Midbrain (tissue), 1 donor: ENCODE measurements around the gene FANCI.

Source experiments
- DNase-seq: peaks from one replicate; lab custom pipeline; 2025; lab: John Stamatoyannopoulos, UW

The FANCI gene

DNA sequence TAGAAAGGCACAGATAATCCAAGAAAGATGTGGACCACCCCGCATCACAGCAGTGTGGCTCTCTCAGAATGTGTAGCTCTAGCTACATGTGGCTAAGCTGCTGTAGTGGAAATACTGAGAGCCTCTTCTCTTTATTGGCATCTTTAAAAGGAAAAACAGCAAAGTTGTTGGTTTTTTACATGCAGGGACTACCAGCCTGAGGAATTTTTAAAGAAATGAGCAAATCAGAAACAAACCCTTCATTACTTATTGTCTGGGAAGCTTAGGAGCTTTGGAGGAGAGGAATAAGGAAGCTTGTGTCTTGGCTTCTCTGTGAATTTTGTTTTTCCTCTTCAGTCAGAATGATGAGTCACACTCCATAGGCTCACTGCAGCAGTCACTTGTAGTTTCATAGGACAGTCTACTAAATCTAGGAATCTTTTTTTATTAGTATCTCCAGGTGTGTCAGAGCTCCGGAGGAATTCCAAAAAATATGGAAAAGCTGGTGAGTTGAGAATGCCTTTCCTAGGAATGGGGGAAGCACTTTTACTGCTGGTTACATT is 63.3 kb downstream of the FANCI start:
- DNase-seq: no peak

DNA sequence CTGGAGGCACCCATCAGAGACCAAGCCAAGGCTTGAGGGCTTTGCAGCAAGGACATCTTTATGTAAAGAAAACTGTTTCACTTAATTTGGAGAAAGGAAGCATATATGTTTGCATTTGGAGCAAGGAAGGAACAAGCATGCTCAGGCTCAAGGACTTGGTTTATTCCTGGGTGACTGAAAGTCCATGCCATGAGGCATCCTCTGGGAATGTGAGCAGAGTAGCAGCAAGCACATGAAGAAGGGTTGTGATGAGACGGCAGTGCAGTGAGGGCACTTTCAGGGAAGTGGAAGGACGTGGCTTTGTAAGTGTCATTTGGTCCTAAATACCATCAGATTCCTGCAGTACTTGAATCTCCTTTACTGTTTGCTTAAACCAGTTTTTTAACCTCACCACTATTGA is 64.0 kb downstream of the FANCI start:
- DNase-seq: no peak

DNA sequence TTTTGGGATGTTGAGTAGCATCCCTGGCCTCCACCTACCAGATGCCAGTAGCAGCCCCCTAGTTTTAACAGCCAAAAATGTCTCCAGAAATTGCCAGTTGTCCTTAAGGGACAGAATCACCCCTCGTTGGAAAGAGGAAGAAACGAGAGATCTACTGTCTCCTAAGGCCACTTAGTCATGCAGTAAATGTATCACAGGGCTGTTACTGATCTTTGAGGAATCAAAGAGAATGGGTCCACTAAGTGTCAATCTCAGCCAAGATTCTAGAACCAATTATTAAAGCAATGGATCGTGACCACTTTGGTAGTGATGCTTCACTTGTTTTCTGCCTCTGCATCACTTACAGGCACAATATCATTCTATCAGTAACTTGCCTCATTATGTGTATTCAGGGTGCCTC is 64.5 kb downstream of the FANCI start:
- no peak for DNase-seq

DNA sequence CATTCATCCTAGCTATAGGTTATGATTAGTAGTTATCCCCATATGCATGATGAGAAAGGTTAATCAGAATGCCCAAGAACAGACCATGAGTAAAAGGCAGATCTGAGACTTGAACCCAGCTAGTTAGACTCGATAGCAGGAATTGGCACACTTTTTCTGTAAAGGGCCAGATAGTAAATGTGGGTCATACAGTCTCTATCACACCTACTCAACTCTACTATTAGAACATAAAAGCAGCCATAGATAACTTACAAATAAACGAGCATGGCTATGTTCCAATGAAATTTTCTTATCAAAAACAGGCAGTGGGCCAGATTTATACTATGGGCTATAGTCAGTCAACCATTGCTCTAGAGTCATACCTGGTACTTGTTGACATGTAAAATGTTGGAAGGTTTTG is 66.2 kb downstream of the FANCI start:
- no peak for DNase-seq

DNA sequence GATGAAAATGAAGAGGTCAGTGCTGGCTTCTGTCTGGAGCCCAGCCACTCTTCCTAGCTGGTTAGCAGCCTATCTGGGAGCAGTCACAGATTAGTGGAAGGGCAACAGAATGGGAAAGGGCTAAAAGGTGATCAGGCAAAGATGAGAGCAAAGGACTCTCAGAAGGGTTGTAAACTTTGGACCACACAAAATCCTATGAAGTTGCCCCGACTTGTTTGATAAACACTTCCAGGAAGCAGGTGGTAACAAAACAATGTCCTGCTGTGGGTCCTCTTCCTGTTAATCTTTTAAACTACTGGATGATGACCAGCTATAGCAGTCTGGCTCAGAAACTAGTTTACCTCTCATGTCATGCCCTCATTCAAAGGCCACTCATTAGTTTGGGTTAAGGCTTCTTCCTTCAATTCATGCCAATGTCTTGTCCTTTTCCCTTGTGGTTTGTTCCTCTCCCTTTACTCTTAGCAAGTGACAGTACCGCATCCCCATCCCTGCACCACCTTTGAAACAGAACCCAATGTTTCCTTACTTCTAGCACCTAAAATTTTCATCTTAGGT is 71.7 kb downstream of the FANCI start:
- DNase-seq: no peak

DNA sequence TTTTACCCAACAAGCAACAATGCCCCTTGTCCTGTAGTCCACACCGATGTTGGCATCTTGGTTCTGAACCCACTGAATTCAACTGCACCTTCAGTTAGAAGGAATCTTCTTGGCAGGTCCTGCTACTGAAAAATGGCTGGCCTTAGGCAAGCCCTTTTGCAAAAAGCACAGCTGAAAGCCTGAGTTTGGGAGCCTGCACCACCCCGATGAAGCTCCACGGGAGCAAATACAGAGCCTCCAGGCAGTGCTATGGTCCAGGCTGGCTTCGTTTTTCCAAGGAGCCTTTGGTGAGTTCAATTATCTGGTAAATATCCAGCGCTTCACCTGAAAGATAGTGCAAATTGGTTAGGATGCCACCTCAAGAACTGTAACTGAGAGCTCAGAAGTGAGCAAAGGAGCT is 72.7 kb downstream of the FANCI start:
- DNase-seq: no peak

DNA sequence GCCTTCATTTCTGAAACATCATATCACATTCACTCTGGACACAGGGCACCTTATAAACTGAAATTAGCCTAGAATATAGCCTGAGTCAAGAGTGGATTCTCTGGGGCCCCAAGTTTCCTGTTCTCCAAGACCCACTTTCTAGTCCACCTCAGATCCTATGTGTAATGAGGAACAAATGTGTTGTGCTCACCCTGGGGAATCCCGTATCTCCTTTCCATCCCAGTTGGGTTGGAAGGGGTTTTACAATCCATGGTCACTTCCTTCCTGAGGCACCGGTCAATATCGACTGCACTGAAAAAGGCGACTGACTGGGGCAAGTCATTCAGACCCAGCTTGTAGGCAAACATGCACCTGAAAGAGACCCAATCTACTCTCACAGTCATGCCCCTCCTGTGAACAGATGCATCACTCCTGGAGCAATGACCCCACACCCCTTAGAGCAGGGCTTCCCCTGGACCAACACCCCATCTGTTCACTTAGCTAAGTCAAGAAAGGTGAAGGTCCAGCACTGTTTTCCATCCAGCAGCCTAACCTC is 73.5 kb downstream of the FANCI start:
- DNase-seq: no peak

DNA sequence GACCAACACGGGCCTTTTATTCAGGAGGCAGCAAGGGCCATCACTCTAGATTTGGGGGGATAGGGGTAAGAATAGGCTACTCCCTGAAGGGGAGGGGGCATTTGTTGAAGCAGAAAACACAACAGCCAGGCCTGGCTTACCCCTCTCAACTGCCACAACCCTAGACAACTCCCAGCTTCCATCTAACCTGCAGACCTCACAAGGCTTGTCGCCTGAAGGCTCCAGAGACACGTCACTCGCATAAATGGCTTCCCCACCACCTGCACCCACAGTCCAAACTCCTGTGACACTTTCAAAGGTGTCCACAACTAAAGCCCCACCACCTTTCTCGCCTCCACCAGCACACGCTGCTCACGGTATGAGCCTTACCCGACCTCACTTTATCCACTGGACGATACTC is 75.9 kb downstream of the FANCI start:
- no peak for DNase-seq

DNA sequence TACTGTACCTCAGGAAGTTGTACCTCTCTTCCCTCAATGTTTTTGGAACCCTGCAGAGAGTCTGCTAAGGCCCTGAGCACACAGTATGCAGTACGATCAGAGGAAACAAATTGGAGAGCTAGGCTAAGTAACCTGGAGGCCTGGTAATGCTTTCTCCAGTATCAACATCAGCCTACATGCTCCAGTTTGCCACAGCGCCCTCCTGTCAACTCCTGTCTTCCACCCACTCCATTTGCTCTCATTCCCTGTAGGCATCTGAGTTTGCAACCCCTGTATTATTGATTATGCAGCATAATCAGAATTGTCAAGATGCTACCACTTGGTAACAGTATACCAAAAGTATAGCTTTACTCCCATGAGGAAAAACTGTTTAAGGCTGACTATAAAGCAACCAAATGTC is 76.4 kb downstream of the FANCI start:
- no peak for DNase-seq

DNA sequence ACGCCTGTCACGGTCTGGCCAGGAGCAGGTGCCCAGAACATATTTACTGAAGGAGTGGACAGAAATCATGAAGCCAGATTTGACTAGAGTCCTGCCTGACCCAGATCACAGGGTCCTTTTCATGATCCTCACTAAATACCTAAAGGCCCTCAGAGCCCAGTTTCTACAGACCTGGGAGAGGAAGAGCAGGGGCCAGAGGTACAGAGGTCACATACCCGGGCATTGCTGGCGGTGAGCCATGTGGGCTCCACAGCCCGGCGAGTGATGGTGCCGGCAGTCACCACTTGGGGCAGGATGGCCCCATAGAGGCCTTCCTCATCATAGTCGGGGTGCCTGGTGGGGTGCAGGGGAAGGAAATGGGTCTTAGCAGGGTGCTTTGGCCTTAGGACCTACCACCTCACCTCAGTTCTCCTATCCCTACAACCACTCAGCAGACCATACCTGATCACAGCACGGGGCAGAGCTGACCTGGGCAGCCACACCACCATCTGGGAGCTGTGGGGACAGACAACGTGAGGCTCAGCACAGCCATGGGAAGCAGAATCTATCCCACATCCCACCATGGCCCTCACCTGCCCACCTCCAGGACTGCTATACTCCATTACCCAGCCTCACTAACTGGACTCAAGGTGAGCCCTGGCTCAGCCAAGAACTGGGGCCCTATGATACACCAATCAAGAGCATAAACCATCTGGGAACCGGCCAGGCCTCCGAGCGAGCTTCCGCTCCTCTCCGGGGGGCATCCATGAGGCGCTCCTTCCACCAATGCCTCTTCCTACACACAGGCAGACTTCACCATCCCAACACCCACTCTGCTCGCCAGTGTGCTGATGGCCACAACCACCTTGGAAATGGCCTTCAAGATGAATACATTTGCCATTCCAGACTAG is 78.0 kb downstream of the FANCI start:
- no peak for DNase-seq

DNA sequence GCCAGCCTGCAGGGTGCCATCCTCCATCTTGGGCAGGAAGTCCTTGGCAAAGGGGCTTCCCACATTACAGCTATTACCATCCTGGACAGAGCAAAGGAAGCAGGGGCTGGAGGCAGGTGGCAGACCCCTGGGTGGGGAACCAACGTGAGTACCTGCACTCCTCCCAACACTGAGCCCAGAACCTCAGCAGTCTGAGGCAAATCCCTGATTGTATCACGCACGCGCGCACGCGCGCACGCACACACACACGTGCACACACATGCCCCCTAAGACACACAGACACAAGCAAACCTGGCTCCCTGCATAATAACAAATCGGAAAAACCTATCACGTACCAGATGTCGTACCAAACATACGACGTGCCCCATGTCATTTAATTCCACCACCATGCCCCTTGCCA is 79.0 kb downstream of the FANCI start:
- no peak for DNase-seq

DNA sequence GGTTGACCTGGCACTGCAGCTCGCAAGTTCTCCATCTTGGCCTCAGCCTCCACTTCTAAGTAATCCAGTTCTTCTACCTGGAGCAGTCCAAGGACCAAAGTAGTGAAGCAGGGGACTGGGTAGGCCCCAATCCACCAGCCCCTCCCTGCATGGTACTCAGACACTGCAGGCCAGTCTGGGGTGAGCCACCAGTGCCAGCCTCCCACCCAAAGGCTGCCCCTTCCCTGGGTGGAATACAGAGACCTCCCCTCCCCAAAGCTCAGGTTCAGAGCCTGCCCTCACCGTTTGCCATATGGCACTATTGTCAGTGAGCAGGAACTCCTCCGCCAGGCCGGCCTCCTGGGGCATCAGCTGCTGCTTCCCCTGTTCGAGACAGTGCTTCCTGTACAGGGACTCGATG is 80.0 kb downstream of the FANCI start:
- no peak for DNase-seq

DNA sequence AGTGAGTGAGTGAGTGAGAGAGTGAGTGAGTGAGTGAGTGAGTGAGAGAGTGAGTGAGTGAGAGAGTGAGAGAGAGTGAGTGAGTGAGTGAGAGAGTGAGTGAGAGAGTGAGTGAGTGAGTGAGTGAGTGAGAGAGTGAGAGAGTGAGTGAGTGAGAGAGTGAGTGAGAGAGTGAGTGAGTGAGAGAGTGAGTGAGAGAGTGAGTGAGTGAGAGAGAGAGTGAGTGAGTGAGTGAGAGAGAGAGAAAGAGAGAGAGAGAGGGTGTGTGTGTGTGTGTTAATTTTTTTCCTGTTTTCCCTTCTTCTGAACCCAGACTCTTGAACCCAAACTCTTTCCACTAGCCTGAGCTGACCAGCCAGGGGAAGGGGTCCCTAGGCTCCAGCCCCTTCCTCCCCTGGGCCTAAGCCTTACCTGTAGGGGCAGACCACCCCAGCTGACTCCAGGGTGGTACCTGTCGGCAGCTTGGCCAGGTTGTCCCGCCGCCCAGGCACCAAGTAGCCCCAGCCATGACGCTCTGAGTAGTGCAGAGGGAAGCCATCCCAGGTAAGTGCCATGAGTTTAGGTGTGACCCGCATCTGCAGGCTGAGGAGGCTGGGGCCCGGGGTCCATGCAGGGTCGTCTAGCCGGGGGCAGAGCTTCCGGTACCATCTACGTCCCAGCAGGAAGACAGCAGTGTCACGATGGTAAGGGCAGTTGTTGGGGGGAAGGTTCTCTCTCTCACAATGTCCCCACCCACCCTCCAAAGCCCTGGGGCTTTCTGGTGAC is 81.4 kb downstream of the FANCI start:
- DNase-seq: no peak

DNA sequence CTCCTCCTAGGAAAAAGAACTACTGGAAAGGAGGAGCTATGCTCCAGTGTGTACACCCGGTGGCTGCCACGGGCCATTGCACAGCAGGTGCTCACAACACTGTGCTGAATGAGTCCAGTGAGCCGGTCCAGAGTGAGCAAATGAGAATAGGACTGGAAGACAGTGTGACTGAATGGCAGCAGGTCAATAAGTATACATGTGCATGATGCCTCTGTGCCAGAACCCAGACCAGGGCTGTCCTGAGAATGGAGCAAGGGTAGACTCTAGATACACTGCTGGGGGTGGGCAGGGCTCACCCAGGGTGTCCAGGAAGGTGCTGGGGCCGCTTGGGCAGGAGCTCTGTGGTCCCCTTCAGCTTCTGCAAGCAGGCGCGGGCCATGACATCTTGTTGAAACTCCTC is 82.5 kb downstream of the FANCI start:
- DNase-seq: no peak

DNA sequence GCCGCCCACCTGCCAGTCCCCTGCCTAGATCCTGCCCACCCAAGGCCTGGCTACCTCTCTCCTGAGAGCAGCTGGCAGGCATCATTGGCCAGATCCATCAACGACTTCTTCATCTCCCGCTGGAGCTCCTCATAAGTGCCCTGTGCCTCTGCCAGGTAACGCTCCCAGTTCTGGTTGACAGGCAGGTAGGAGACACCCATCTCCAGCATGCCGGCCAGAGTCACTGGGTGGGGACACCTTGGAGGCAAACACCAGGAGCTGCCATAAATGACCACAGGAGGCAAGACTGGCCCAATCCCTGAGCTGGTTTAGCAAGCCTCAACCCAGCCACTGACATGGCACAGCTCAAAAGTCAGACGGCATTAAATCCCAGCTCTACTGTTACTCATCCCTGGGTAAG is 83.3 kb downstream of the FANCI start:
- no peak for DNase-seq

DNA sequence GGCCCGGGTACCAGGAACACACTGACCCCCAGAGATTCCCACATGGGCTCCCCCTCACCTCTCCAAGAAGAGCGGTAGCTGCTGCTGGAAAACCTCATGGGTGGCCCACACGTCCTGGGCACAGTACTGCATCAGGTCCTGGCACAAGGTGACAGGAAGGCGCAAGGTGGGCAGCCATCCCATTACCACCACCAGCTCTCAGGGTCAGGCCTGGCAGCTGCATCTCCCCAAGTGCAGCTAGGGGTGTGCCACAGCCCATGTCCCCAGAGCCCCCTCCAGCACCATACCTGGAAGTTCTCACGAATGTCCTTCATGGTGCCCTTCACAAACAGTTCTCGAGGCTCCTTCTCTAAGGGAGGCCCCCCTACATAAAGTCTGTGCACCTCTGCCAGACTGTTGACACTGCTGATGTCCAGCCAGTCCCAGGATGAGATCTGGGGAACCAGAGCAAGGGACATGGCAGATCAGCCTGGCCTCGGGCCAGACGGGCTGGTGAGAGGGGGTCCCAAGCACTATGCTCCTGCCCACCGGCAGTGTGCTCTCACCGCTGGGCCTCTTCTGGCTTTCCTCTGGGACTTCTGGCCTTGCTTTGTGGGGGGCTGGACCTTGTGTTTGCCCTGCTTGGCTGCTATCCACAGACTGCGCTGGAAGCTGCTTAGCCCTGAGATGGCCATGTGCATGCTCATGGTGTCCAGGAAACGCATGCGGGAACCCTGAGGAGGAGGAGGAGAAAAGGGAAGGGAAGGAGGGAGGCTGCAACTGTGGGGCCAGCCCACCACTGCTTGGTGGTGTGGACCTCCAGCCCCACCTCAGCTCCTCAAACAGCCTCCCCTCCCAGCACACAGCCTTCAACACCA is 84.8 kb downstream of the FANCI start:
- DNase-seq: peak; percentile 20

DNA sequence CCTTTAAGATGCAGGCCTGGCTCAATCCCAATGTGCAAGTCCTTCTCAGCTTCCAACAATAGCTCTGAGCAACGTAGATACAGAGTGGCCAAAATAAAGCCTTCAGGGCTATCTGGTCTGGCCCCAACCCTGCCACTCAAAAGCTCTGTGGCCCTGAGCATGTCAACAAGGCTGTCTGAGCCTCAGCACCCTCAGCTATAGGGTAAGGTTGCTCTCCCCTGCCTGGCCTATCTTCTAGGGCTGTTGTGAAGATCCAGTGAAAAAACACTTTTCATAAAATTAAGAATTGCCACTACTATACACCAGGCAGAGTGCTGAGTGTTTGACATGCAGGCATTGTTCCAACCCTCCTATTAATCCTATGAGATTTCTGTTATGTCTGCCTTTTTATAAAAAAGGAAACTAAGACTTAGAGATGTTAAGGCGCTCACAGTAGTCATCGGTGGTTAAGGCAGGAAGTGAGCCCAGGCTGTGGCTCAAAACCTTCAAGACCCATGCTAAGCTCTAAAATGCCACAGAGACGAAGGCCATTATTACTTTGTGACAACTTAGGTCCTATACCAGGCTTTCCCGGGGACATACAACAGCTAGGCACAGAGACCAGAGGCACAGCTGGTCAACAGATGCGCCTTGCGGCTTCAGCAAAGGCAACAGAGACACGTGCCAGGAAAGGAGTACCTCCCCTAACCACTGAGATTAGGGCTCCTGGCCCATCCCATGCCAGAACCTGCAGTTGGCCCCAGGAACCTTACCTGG is 85.7 kb downstream of the FANCI start:
- DNase-seq: no peak

DNA sequence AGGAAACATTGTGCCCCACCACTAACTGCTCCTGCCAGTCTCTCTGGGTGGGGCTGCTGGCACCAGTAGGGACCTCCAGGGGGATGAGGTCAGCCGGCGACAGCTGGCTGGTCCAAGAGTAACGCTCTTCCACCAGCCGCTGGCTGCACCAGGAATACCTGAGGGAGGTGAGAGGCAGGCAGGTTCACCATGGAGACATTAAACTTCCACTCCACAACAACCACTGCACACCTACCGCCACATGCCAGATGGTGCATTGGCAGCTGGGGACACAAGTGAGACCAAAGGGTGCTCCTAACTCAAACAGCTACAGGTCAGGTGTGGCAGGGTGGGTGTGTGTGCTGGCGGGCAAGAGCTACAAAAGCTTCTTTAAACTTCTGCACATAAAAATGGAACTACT is 86.3 kb downstream of the FANCI start:
- DNase-seq: no peak

DNA sequence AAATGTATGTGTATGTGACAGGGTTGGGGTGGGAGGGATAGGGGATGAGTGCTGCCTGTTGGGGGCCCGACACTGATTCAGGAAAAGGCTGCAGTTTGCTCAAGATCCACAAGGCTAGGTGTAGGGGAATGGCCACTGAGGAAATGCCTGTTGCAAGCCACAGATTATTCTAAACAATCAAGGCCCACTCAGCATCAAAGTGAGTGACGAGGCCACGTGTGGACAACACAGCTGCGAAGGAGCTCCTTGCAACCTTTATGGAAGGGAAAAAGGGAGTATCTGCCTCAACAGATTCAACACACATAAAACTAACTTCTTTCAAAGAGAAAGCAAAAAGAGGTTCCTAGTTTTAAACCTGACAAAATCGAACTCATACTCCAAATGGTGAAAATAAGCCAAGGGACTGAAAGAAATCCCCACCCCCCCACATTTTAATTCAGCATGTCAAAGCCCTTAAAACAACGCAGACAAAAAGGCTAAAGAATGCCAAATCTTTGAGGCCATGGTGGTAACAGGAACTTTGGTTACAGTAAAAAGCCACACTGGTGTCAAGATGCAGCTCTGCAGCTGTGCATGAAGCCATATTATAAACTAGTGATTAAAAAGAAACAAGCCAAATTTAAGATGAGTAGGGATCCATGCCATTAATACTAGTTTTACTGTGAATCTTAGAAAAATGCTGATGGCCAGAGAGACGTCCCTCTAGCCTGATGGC is 87.3 kb downstream of the FANCI start:
- DNase-seq: no peak

DNA sequence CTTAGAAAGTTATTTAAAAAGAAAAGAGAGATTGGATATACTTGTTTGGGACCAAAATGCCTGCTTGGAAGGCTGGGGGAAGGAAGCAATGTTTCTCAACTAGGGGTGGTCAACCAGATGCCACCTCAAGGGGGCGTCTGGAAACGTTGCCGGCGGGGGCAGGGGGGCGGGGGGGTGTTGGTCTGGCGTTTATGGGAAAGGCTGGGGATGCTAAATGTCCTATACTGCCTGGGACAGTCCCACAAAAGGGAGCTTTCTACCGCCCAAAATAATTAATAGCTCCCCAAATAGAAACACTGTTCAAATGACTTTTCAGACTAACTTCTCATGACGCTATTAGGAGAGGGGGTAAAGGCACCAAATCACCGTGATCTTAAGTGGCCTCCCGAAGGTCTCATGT is 88.7 kb downstream of the FANCI start:
- no peak for DNase-seq
